GM21723 (cell line): ENCODE results near the gene DNM2.

Source experiments
- ATAC-seq: cut with Tn5 transposase; IDR thresholded peaks from one replicate; pipeline ENCODE4 v1.9.1; 2021; ENCODE audit warnings: mild to moderate bottlenecking, moderate library complexity; ENCODE audit not compliant: unreplicated experiment

The DNM2 gene

GRCh38 chr19:10768936-10769335 is 51.1 kb downstream of the DNM2 start:
- no peak for ATAC-seq

- no peak for ATAC-seq
Measured at GRCh38 chr19:10769533-10770491, 51.9 kb downstream of the DNM2 start.

- no peak for ATAC-seq
Measured at GRCh38 chr19:10773969-10774368, 56.1 kb downstream of the DNM2 start.

- no peak for ATAC-seq
Measured at GRCh38 chr19:10774893-10775292, 57.0 kb downstream of the DNM2 start.

GRCh38 chr19:10776900-10777650 is 59.2 kb downstream of the DNM2 start:
- no peak for ATAC-seq

- no peak for ATAC-seq
Measured at GRCh38 chr19:10780368-10780767, 62.5 kb downstream of the DNM2 start.

- no peak for ATAC-seq
Measured at GRCh38 chr19:10782795-10783194, 64.9 kb downstream of the DNM2 start.

GRCh38 chr19:10784257-10784656 is 66.4 kb downstream of the DNM2 start:
- no peak for ATAC-seq

- ATAC-seq = no peak
Measured at GRCh38 chr19:10788146-10788545, 70.3 kb downstream of the DNM2 start.

GRCh38 chr19:10789866-10790265 is 72.0 kb downstream of the DNM2 start:
- no peak for ATAC-seq

GRCh38 chr19:10796653-10797052 is 78.8 kb downstream of the DNM2 start:
- ATAC-seq = no peak

GRCh38 chr19:10797078-10797477 is 79.2 kb downstream of the DNM2 start:
- no peak for ATAC-seq

- no peak for ATAC-seq
Measured at GRCh38 chr19:10797541-10798256, 79.8 kb downstream of the DNM2 start.

GRCh38 chr19:10800488-10800887 is 82.6 kb downstream of the DNM2 start:
- no peak for ATAC-seq

GRCh38 chr19:10802479-10802878 is 84.6 kb downstream of the DNM2 start:
- ATAC-seq = no peak

GRCh38 chr19:10803252-10803651 is 85.4 kb downstream of the DNM2 start:
- ATAC-seq = no peak

GRCh38 chr19:10805065-10805757 is 87.3 kb downstream of the DNM2 start:
- ATAC-seq = no peak

- ATAC-seq = no peak
Measured at GRCh38 chr19:10805758-10806247, 87.9 kb downstream of the DNM2 start.

- no peak for ATAC-seq
Measured at GRCh38 chr19:10808937-10809649, 91.2 kb downstream of the DNM2 start.
